WERI-Rb-1 (cell line): ENCODE results near the gene WDFY2.

Experiments
- DNase-seq: peaks from one replicate; pipeline ENCODE4 v3.0.0-alpha.2; 2020
- H3K27ac ChIP-seq: fragments of 250-450 bp; sonication (Bioruptor Pico); 2 replicates; pipeline ENCODE4 v1.5.1; 2020; ENCODE audit warnings: mild to moderate bottlenecking, moderate library complexity
- H3K27me3 ChIP-seq: fragments of 250-450 bp; sonication (Bioruptor Pico); 2 replicates; pipeline ENCODE4 v1.5.1; 2021; ENCODE audit warnings: mild to moderate bottlenecking, low read depth, moderate library complexity; ENCODE audit not compliant: insufficient read depth, severe bottlenecking
- H3K36me3 ChIP-seq: fragments of 250-450 bp; sonication (Bioruptor Pico); 2 replicates; pipeline ENCODE4 v1.5.1; 2020; ENCODE audit warnings: mild to moderate bottlenecking, moderate library complexity
- H3K4me3 ChIP-seq: 2 replicates; pipeline ENCODE4 v1.5.1; 2011; ENCODE audit warnings: low read depth, mild to moderate bottlenecking, control low read depth, low read length
- H3K9me3 ChIP-seq: fragments of 250-450 bp; sonication (Bioruptor Pico); 2 replicates; pipeline ENCODE4 v1.5.1; 2021; ENCODE audit warnings: mild to moderate bottlenecking, moderate library complexity; ENCODE audit not compliant: severe bottlenecking
- CTCF ChIP-seq: IDR thresholded peaks from 2 replicates; pipeline ENCODE4 v1.5.1; 2011; ENCODE audit warnings: low read depth, mild to moderate bottlenecking, control low read depth, inconsistent platforms, low read length

The WDFY2 gene

GRCh38 chr13:51738226-51738905, 154.1 kb downstream of the WDFY2 start:
- no peak for DNase-seq

GRCh38 chr13:51739027-51739764, 154.9 kb downstream of the WDFY2 start:
- Histone ChIP-seq H3K36me3 (no peaks in the 10 kb centered on the region), H3K4me3 (no peak overlapping the region), H3K27me3 (no peaks in the 10 kb centered on the region), H3K27ac (no peak overlapping the region), H3K9me3 (no peaks in the 10 kb centered on the region)
- DNase-seq: no peak
- no peak for TF ChIP-seq CTCF

More at GRCh38 chr13:51738226-51738905, 154.1 kb downstream of the WDFY2 start:
- no peaks in the 10 kb centered on the region for H3K36me3 ChIP-seq
- H3K9me3 ChIP-seq: no peaks in the 10 kb centered on the region
- H3K27ac ChIP-seq: no peak overlapping the region
- no peaks in the 10 kb centered on the region for H3K27me3 ChIP-seq
- no peak for TF ChIP-seq CTCF
- H3K4me3 ChIP-seq: no peak overlapping the region

- Histone ChIP-seq H3K4me3 (no peak overlapping the region), H3K27ac (no peak overlapping the region), H3K9me3 (no peaks in the 10 kb centered on the region), H3K36me3 (no peaks in the 10 kb centered on the region), H3K27me3 (no peaks in the 10 kb centered on the region)
- DNase-seq: no peak
- TF ChIP-seq CTCF: no peak
Observed at GRCh38 chr13:51740698-51741097, 156.4 kb downstream of the WDFY2 start.

- TF ChIP-seq CTCF: no peak
- Histone ChIP-seq H3K27me3 (no peaks in the 10 kb centered on the region), H3K27ac (no peak overlapping the region), H3K4me3 (no peak overlapping the region), H3K36me3 (no peaks in the 10 kb centered on the region), H3K9me3 (no peaks in the 10 kb centered on the region)
- DNase-seq: no peak
Observed at GRCh38 chr13:51742031-51742430, 157.8 kb downstream of the WDFY2 start.

GRCh38 chr13:51742611-51743010, 158.3 kb downstream of the WDFY2 start:
- TF ChIP-seq CTCF: no peak
- H3K36me3 ChIP-seq: no peaks in the 10 kb centered on the region

More at GRCh38 chr13:51742611-51743010, 158.3 kb downstream of the WDFY2 start:
- DNase-seq: no peak
- Histone ChIP-seq H3K4me3 (no peak overlapping the region), H3K9me3 (no peaks in the 10 kb centered on the region), H3K27ac (no peak overlapping the region), H3K27me3 (no peaks in the 10 kb centered on the region)
